ENCODE measurements around the gene AEBP1.

The AEBP1 gene

GRCh38 chr7:44084701-44085100, 19.4 kb upstream of the AEBP1 start:
- no peak for DNase-seq (ENCODE audit: low spot score)

DNA sequence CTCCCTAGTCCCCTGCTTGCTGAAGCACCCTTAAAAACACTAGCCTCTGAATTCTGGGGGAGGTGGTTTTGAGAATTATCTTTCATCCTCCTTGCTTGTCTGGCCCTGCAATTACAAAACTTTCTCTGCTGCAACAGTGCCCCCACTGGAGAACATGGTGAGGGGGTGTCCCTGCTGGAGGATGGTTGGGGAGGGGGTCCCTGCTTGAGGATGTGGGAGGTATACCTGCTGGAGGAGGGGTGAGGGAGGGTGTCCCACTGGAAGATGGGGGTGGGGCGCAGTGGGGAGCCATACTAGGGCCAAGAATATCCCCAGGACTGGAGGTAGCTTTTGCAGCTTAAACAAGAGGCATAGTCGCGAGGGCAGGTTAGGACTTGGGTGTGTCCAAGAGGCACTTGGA, 18.6 kb upstream of the AEBP1 start:
- no peak for DNase-seq (ENCODE audit: low spot score)

DNA sequence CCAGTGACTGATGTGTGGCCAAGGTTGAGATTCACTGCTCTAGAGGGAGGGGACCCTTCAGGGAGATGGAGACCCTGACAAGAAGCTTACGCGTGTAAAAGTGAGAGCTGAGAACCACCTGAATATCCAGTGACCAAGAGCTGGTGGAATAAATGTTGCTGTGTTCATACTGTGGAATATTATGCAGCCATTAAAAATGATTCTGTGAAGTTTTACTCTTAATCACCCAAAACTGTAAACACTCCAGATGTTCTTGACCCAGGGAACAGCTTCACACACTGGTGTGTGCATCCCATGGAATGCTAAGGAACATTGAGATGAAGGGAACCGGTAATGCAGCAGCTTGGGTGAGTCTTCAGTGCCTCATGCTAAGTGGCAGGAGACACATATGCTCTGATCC, 17.5 kb upstream of the AEBP1 start:
- DNase-seq (ENCODE audit: low spot score) = no peak

DNA sequence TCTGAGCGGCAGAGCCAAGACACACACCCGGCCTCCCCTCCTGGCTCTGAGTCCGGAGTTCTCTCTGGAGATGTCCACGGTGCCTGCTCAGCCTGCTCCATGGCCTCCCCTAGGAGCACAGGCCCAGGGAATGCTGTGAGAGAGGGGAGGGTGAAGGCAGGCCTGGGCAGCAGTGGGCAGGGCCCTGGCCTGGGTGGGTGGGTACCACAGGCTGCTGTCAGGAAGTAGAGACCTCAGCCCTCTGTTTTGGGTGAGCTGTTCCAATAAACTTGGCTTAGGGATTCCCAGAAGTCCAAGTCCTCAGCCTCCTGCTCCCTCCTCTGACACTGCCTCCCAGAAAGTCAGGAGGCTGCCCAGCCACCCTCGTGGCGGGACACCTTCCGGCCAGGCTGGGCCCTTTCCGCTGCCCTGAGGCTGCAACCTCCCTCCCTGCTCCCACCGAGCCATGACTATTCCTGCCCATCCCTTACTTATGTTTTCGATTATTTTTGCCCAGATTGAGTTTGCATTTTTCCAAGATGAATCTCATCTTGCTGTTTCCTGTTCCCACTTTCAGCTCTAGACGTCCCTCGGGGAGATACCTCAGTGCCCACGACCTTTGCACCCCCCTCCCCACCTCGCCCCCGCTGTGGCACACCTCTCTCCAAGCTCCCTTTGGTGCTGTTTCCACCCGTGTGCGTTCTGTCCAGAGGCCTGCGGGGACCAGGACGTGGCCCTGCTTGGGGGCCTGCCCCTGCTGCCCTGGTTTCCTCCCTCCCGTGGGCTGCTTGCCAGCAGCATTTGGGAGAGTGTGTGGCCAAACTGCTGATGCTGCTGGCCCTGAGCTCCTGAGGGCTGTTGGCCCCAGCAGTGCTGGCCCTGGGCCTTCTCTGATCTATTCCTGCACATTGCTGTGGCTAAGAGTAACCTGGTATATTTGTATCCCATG, 16.0 kb upstream of the AEBP1 start:
- DNase-seq (ENCODE audit: low spot score) = peak; percentile 62

- no peak for DNase-seq (ENCODE audit: low spot score)
Observed at GRCh38 chr7:44093102-44093641, 11.0 kb upstream of the AEBP1 start.

GRCh38 chr7:44094365-44094764, 9.8 kb upstream of the AEBP1 start:
- no peak for DNase-seq (ENCODE audit: low spot score)

DNA sequence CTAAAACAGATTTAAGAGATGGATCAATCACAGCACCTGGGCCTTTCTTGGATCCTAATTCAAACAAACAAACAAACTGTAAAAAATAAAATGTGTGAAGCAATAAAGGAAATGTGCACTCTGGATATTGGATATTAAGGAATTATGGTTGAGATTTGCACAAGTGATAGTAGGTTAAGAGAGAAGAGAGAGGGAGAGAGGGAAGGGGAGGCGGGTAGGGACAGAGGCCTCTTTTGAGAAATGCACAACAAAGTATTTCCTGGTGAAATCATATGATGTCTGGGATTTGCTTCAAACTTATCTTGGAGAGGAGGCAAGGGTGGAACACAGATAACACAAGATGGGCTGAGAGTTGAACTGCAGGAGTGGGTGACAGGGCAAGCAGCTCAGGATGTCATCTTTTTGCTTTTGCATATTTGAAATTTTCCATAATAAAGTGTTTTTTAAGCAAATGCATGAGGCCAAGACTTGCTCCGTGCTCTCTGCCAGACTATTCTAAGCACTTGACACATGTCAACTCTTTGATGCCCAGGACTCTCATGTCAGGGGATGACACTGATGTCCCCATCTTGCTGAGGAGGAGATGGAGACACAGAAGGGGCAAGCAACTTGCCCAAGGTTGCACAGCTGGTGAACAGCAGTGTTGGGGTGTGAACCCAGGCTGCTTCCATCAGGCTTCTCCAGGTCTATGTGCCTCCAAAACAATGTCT, 9.1 kb upstream of the AEBP1 start:
- DNase-seq (ENCODE audit: low spot score) = no peak

DNA sequence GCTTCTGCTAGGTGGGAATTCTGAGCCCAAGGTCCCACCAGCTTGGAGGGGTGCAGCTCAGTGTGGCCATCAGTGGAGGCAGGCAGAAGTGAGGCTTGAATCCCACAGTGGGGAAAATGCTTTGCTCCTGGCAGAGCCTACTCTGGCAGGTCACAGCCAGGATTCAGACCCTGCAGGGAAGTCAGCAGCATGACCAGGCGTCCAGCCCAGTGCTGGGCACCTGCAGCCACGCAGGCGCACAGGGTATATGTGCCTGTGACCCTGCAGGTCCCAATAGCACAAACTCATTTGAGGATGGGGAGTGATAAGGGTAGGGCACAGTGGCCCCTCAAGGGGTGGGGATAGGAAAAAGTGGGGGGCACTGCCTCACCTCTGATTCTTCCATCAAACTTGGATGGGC, 8.4 kb upstream of the AEBP1 start:
- DNase-seq (ENCODE audit: low spot score) = no peak

- no peak for DNase-seq (ENCODE audit: low spot score)
Observed at GRCh38 chr7:44096326-44096881, 7.7 kb upstream of the AEBP1 start.

- no peak for DNase-seq (ENCODE audit: low spot score)
Observed at GRCh38 chr7:44097064-44097932, 6.8 kb upstream of the AEBP1 start.

- DNase-seq (ENCODE audit: low spot score) = no peak
Observed at GRCh38 chr7:44098092-44099068, 5.8 kb upstream of the AEBP1 start.

GRCh38 chr7:44099669-44100068, 4.5 kb upstream of the AEBP1 start:
- no peak for DNase-seq (ENCODE audit: low spot score)

DNA sequence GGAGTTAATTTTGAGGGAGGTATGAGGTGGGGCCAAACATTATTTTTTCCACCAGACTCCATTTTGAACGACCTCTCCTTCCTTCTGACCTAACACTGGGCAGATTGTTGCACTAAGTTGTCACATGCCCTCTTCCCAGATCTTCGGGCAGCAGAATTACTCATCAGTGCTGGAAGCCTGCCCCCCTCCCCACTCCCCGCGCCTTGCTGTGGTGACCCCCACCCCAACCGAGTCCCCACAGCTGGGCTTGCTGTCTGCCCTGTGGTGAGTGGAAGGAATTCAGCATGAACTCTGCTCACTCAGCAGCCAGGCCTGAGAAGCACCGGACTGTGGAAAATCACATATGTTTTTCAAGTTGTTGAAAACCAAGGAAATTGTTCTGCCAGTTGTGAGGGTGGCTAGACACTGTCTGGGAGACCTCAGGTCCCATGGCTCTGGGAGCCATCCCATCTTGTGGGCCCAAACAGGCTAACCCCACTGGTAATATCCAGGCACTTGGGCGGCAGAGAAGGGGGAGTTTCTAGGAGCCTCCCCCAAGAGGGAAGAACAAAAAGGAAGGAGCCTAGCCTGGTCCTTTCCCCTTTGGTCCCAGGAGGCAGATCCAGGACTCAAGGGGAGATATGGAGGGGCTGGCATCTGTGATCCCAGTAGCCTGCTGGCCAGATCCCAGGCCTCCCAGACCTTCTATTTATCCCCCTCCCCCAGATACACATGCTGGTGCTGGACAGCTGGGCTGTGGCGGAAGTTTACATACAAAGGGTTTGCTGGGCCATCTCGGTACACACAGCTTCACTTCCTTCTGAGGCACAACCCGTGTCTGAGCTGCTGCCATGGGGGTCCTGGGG, 3.5 kb upstream of the AEBP1 start:
- peak; percentile 81 for DNase-seq (ENCODE audit: low spot score)

GRCh38 chr7:44101303-44101965, 2.7 kb upstream of the AEBP1 start:
- no peak for DNase-seq (ENCODE audit: low spot score)

- peak; percentile 44 for DNase-seq (ENCODE audit: low spot score)
Observed at GRCh38 chr7:44101966-44102845, 1.9 kb upstream of the AEBP1 start.

GRCh38 chr7:44102846-44103565, 1.1 kb upstream of the AEBP1 start:
- no peak for DNase-seq (ENCODE audit: low spot score)

- DNase-seq (ENCODE audit: low spot score) = no peak
Observed at GRCh38 chr7:44103566-44103922, 601 bp upstream of the AEBP1 start.

All from kidney tubule cell (primary cell).